Measurements from ENCODE around the gene AGBL4. TPM values are rescaled to one million over a fixed set of nuclear protein-coding genes. Genes with fewer than 3 reads are reported as not detected.

Gene AGBL4
- total and polyA plus RNA-seq, 2 of the 4 experiments (the other 2 are of a cell fraction): not detected

GRCh38 chr1:48940962-48941732 is 1082.6 kb downstream of the AGBL4 start:
- no peaks in the 10 kb centered on the region for H4K20me1 ChIP-seq (ENCODE audit: insufficient read depth, low read length)
- intact Hi-C loops (cut with micrococcal nuclease) (no loop called here), dilution Hi-C loops (cut with HindIII; ENCODE audit: low sequenced_read_pairs, unreplicated experiment) (no loop called here), in situ Hi-C loops (cut with MboI; ENCODE audit: low sequenced_read_pairs) (no loop called here)
- H3K27ac ChIP-seq (ENCODE audit: insufficient read depth, low read length): no peak overlapping the region
- no peak overlapping the region for H3K14ac ChIP-seq (replicated peaks; ENCODE audit: low read depth, low read length)
- no peak overlapping the region for H3K56ac ChIP-seq (ENCODE audit: extremely low read depth, insufficient read depth, low read length)
- H3K4me1 ChIP-seq (ENCODE audit: control insufficient read depth, insufficient read depth, low read length): no peaks in the 10 kb centered on the region
- no peak overlapping the region for H4K8ac ChIP-seq (ENCODE audit: low read depth in 2 of 2, low read length in 2 of 2)
- no peaks in the 10 kb centered on the region for H3K9me1 ChIP-seq (ENCODE audit: insufficient read depth, low read length)
- H3K9ac ChIP-seq (ENCODE audit: low read depth, low read length): no peak overlapping the region
- ChIA-PET POLR2A (ENCODE audit: unreplicated experiment) (no interaction called here), CTCF (no interaction called here)
- peaks cover 11% of the 10 kb centered on the region for H3K9me3 ChIP-seq (ENCODE audit: control insufficient read depth, insufficient read depth, low read length)
- no peak overlapping the region for H3K23ac ChIP-seq (ENCODE audit: low read depth, low read length)
- no peak for DNase-seq
- H2AK5ac ChIP-seq (ENCODE audit: low read depth, low read length): no peak overlapping the region
- H2BK5ac ChIP-seq (ENCODE audit: low read depth, low read length, poor library complexity, severe bottlenecking): no peak overlapping the region
- BruUV-seq (replicated peaks): no TSS peak
- H2BK15ac ChIP-seq (ENCODE audit: low read depth, low read length): no peak overlapping the region
- no peak overlapping the region for H3K4me2 ChIP-seq (ENCODE audit: low read depth, low read length)
- H2BK120ac ChIP-seq (ENCODE audit: low read depth, low read length): no peak overlapping the region
- no peak overlapping the region for H4K91ac ChIP-seq (ENCODE audit: insufficient read depth, low read depth, low read length)
- H3K4me3 ChIP-seq (ENCODE audit: insufficient read depth, low read depth, low read length): no peak overlapping the region
- H3K27me3 ChIP-seq (ENCODE audit: control insufficient read depth, insufficient read depth, low read length): no peaks in the 10 kb centered on the region
- no peak for TF ChIP-seq CEBPB (IDR thresholded peaks at IDR 0.05; ENCODE audit: low read depth, low read length)
- no peak for TF ChIP-seq RAD21 (IDR thresholded peaks at IDR 0.05; ENCODE audit: low read length)
- no peak for TF ChIP-seq MAFK (IDR thresholded peaks at IDR 0.05; ENCODE audit: low read depth, low read length)
- no peak for TF ChIP-seq RFX5 (IDR thresholded peaks at IDR 0.05; ENCODE audit: low read depth, low read length)
- TF ChIP-seq ELK1 (IDR thresholded peaks at IDR 0.05; ENCODE audit: borderline replicate concordance, low read depth, low read length): no peak
- TF ChIP-seq, protein P1, sequence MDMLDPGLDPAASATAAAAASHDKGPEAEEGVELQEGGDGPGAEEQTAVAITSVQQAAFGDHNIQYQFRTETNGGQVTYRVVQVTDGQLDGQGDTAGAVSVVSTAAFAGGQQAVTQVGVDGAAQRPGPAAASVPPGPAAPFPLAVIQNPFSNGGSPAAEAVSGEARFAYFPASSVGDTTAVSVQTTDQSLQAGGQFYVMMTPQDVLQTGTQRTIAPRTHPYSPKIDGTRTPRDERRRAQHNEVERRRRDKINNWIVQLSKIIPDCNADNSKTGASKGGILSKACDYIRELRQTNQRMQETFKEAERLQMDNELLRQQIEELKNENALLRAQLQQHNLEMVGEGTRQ (IDR thresholded peaks at IDR 0.05; ENCODE audit: low read depth, low read length): no peak
- no peak for TF ChIP-seq RCOR1 (IDR thresholded peaks at IDR 0.05; ENCODE audit: insufficient replicate concordance, low read length)
- no peak for TF ChIP-seq MAZ (IDR thresholded peaks at IDR 0.05; ENCODE audit: borderline replicate concordance, low read depth, low read length)
- TF ChIP-seq NFE2L2 (IDR thresholded peaks at IDR 0.05; ENCODE audit: low read depth, low read length): no peak
- TF ChIP-seq SMC3 (IDR thresholded peaks at IDR 0.05; ENCODE audit: low read depth, low read length): no peak
- TF ChIP-seq, protein P2, sequence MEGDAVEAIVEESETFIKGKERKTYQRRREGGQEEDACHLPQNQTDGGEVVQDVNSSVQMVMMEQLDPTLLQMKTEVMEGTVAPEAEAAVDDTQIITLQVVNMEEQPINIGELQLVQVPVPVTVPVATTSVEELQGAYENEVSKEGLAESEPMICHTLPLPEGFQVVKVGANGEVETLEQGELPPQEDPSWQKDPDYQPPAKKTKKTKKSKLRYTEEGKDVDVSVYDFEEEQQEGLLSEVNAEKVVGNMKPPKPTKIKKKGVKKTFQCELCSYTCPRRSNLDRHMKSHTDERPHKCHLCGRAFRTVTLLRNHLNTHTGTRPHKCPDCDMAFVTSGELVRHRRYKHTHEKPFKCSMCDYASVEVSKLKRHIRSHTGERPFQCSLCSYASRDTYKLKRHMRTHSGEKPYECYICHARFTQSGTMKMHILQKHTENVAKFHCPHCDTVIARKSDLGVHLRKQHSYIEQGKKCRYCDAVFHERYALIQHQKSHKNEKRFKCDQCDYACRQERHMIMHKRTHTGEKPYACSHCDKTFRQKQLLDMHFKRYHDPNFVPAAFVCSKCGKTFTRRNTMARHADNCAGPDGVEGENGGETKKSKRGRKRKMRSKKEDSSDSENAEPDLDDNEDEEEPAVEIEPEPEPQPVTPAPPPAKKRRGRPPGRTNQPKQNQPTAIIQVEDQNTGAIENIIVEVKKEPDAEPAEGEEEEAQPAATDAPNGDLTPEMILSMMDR (conservative IDR thresholded peaks at IDR 0.05; ENCODE audit: low read depth, low read length): no peak
- TF ChIP-seq MXI1 (IDR thresholded peaks at IDR 0.05; ENCODE audit: borderline replicate concordance, low read depth, low read length): no peak
- TF ChIP-seq FOS (IDR thresholded peaks at IDR 0.05; ENCODE audit: low read depth, low read length): no peak
- TF ChIP-seq BHLHE40 (IDR thresholded peaks at IDR 0.05; ENCODE audit: low read depth, low read length): no peak
- no peak for TF ChIP-seq CHD1 (IDR thresholded peaks at IDR 0.05; ENCODE audit: low read depth, low read length)
- TF ChIP-seq POLR2A (IDR thresholded peaks at IDR 0.05; ENCODE audit: low read depth, low read length): no peak
- H3K36me3 ChIP-seq (ENCODE audit: control insufficient read depth, insufficient read depth, low read length): no peaks in the 10 kb centered on the region
- ATAC-seq (ENCODE audit: low read depth): no peak
- H3K79me1 ChIP-seq (ENCODE audit: low read depth in 1 of 2, low read length in 2 of 2): no peaks in the 10 kb centered on the region
- H4K5ac ChIP-seq (ENCODE audit: low read depth, low read length): no peak overlapping the region
- no peak overlapping the region for H3K18ac ChIP-seq (ENCODE audit: low read depth, low read length)
- no peak overlapping the region for H2BK20ac ChIP-seq (ENCODE audit: low read depth, low read length)
- no peak overlapping the region for H2AK9ac ChIP-seq (replicated peaks; ENCODE audit: low read depth, low read length, poor library complexity)
- no peak overlapping the region for H3K4ac ChIP-seq (ENCODE audit: low read depth, low read length)
- no peak overlapping the region for H2AFZ ChIP-seq (replicated peaks; ENCODE audit: low read length, poor library complexity)
